GM12878 (cell line): Measurements from ENCODE around the gene RGL4. TPM values are rescaled to one million over a fixed set of nuclear protein-coding genes. Genes with fewer than 3 reads are reported as not detected.

ENCODE experiments used
- ATAC-seq: fragments of 200-7000 bp; cut with Tn5 transposase; 3 replicates; pipeline ENCODE4 v1.9.1; 2020; ENCODE audit warnings: mild to moderate bottlenecking, moderate library complexity
- BruUV-seq: library from RNA; stranded (reverse); fragments of 400-500 nt; replicated peaks from 2 replicates; lab custom pipeline; 2021; lab: Mats Ljungman, UMichigan
- CTCF ChIA-PET: fragments of 300-600 bp; sonication (Branson Sonifier 250); formaldehyde crosslinking; extraction: SDS; loops from one replicate; lab custom pipeline; 2021; ENCODE audit warnings: inconsistent platforms; lab: Yijun Ruan, JAX
- POLR2A ChIA-PET: fragments of 350-600 bp; formaldehyde crosslinking; extraction: SDS; loops from one replicate; lab custom pipeline; 2021; ENCODE audit warnings: inconsistent platforms; lab: Charles Lee
- RAD21 ChIA-PET: fragments of 300-600 bp; sonication (Branson Sonifier 250); formaldehyde crosslinking; loops from one replicate; lab custom pipeline; 2023; ENCODE audit warnings: antibody characterized with exemption; ENCODE audit not compliant: unreplicated experiment; lab: Charles Lee
- SMC1A ChIA-PET: fragments of 300-600 bp; sonication (Branson Sonifier 250); formaldehyde crosslinking; loops from one replicate; lab custom pipeline; 2023; ENCODE audit not compliant: unreplicated experiment, uncharacterized antibody; lab: Charles Lee
- DNase-seq: peaks from one replicate; pipeline ENCODE4 v3.0.0-alpha.2; 2011; ENCODE audit warnings: low read depth, low spot score
- FAIRE-seq: peaks from 3 replicates; lab custom pipeline; 2011; peaks lifted over from hg19 to GRCh38; lab: Jason Lieb, UNC
- H2AFZ ChIP-seq: 2 replicates; pipeline ENCODE4 v1.6.0; 2011; ENCODE audit warnings: low read depth, low read length, control low read depth; ENCODE audit not compliant: control insufficient read depth
- H3K27ac ChIP-seq: 2 replicates; pipeline ENCODE4 v1.5.1; 2011; ENCODE audit warnings: control low read depth; ENCODE audit not compliant: control insufficient read depth, insufficient read depth
- H3K27me3 ChIP-seq, 2 experiments: replicated peaks in 1 of 2; 2 replicates each; pipeline versions ENCODE4 v1.6.0 to v1.6.1; 2011; ENCODE audit warnings: low read length in 1 of 2; ENCODE audit not compliant: control insufficient read depth in 2 of 2, insufficient read depth in 2 of 2
- H3K36me3 ChIP-seq, 2 experiments: 2 replicates each; pipeline ENCODE4 v1.5.1; 2011; ENCODE audit warnings: low read length in 1 of 2; ENCODE audit not compliant: control insufficient read depth in 2 of 2, insufficient read depth in 2 of 2
- H3K4me1 ChIP-seq: 2 replicates; pipeline ENCODE4 v1.6.1; 2011; ENCODE audit warnings: mild to moderate bottlenecking, low read length, moderate library complexity, mixed read lengths; ENCODE audit not compliant: control insufficient read depth, insufficient read depth
- H3K4me2 ChIP-seq: 2 replicates; pipeline ENCODE4 v1.6.0; 2011; ENCODE audit warnings: control low read depth; ENCODE audit not compliant: control insufficient read depth, insufficient read depth
- H3K4me3 ChIP-seq: fragments of 200-600 bp; sonication (generic); 2 replicates; pipeline ENCODE4 v1.5.1; 2016
- H3K79me2 ChIP-seq: 2 replicates; pipeline ENCODE4 v1.6.0; 2011; ENCODE audit warnings: low read length; ENCODE audit not compliant: control insufficient read depth, insufficient read depth
- H3K9ac ChIP-seq: 2 replicates; pipeline ENCODE4 v1.8.0; 2011; ENCODE audit warnings: low read length, control low read depth, mixed read lengths; ENCODE audit not compliant: control insufficient read depth, insufficient read depth
- H3K9me3 ChIP-seq: replicated peaks from 3 replicates; pipeline ENCODE4 v1.5.1; 2011; ENCODE audit warnings: mild to moderate bottlenecking, low read length; ENCODE audit not compliant: control insufficient read depth, insufficient read depth
- H4K20me1 ChIP-seq: 2 replicates; pipeline ENCODE4 v1.6.0; 2011; ENCODE audit not compliant: control insufficient read depth, insufficient read depth
- ATF2 ChIP-seq: IDR thresholded peaks from 2 replicates; pipeline ENCODE4 v1.6.1; 2012; ENCODE audit warnings: low read length, inconsistent platforms
- CREB1 ChIP-seq: IDR thresholded peaks from 2 replicates; pipeline ENCODE4 v1.6.1; 2012; ENCODE audit warnings: low read depth, mild to moderate bottlenecking, inconsistent platforms
- ESRRA ChIP-seq: IDR thresholded peaks from 2 replicates; pipeline ENCODE4 v1.6.1; 2012; ENCODE audit warnings: mild to moderate bottlenecking, low read length, improper control_type of control experiment
- ETV6 ChIP-seq, 2 experiments: fragments of 450-650 bp in 1 of 2; IDR thresholded peaks in 1 of 2; conservative IDR thresholded peaks in 1 of 2; 2 replicates each; pipeline ENCODE4 v1.6.1; 2014; ENCODE audit warnings: antibody characterized with exemption in 1 of 2, borderline replicate concordance in 1 of 2, low read depth in 1 of 2, mild to moderate bottlenecking in 1 of 2, moderate library complexity in 1 of 2
- FOXK2 ChIP-seq: fragments of 450-650 bp; IDR thresholded peaks from 2 replicates; pipeline ENCODE4 v1.6.1; 2017; ENCODE audit warnings: mild to moderate bottlenecking, moderate library complexity
- HSF1 ChIP-seq: fragments of 150-350 bp; IDR thresholded peaks from 2 replicates; pipeline ENCODE4 v1.6.1; 2014; ENCODE audit warnings: mild to moderate bottlenecking, low read depth, low read length
- IRF3 ChIP-seq: fragments of 450-650 bp; IDR thresholded peaks from 2 replicates; pipeline ENCODE4 v1.6.1; 2014; ENCODE audit warnings: mild to moderate bottlenecking
- NR2C1 ChIP-seq: fragments of 450-650 bp; IDR thresholded peaks from 2 replicates; pipeline ENCODE4 v1.6.1; 2017; ENCODE audit warnings: antibody characterized with exemption, mild to moderate bottlenecking, moderate library complexity
- RCOR1 ChIP-seq: conservative IDR thresholded peaks from 2 replicates; pipeline ENCODE4 v1.6.1; 2012; ENCODE audit warnings: low read depth, low read length, improper control_type of control experiment
- REST ChIP-seq: IDR thresholded peaks from 2 replicates; pipeline ENCODE4 v1.6.1; 2012; ENCODE audit warnings: mild to moderate bottlenecking, low read depth, low read length
- RUNX3 ChIP-seq: IDR thresholded peaks from 2 replicates; pipeline ENCODE4 v1.6.1; 2012; ENCODE audit warnings: low read length, inconsistent platforms
- SREBF1 ChIP-seq: IDR thresholded peaks from 2 replicates; pipeline ENCODE4 v1.6.1; 2012; ENCODE audit warnings: mild to moderate bottlenecking, low read length
- WGBS: methylation state at CpG from one replicate; pipeline ENCODE4 v1.1.6; 2016; ENCODE audit warnings: low lambda C conversion rate; ENCODE audit not compliant: insufficient replicate concordance, insufficient coverage; ENCODE audit errors: missing lambda C conversion rate; 5-methylcytosine and 5-hydroxymethylcytosine counted together
- in situ Hi-C: fragments of 300-500 bp; cut with MboI; formaldehyde crosslinking; loops from 9 replicates; pipeline ENCODE4 v1.14.3; 2018; ENCODE audit warnings: mixed read lengths
- intact Hi-C: fragments of 100-400 bp; cut with micrococcal nuclease; formaldehyde crosslinking; loops from one replicate; pipeline ENCODE4 v1.14.2; 2022; ENCODE audit not compliant: unreplicated experiment
- polyA plus RNA-seq, 11 experiments: library from polyadenylated mRNA; depleted of rRNA in 4 of 11; unstranded in 6 of 11; stranded (reverse) in 5 of 11; fragments of >200 nt; fragmentation: Nextera tagmentation in 4 of 11; fragmentation: Illumina TruSeq in 1 of 11; extraction: Ambion mirVana in 4 of 11; extraction: Trizol in 1 of 11; gene quantifications; 1 replicate in 1 of 11; 2 replicates in 10 of 11; pipeline versions ENCODE4 v1.2.1 to v1.2.3, GENCODE V29; 2011 to 2016; ENCODE audit warnings: inconsistent platforms in 2 of 11, missing spikeins in 2 of 11, low read depth in 1 of 11
- total RNA-seq, 4 experiments: library from RNA; depleted of rRNA in 3 of 4; stranded (reverse); fragments of >200 nt in 3 of 4; fragmentation: Illumina TruSeq in 1 of 4; extraction: Trizol in 1 of 4; gene quantifications; 2 replicates each; pipeline versions ENCODE4 v1.2.1 to v1.2.3, GENCODE V29; 2013 to 2021

Gene RGL4
- total and polyA plus RNA-seq, 10 of the 15 experiments (the other 5 are each of a cell fraction or from before 2014, with no cell fraction given): 1.4 to 9.0 (median 2.0) TPM; not detected in 1

GRCh38 chr22:23691748-23692423 is 1.1 kb downstream of the RGL4 start (continued):
- TF ChIP-seq IRF3: no peak
- no peak for TF ChIP-seq RCOR1
- TF ChIP-seq SREBF1: no peak
- TF ChIP-seq NR2C1: no peak
- TF ChIP-seq ESRRA: no peak
- TF ChIP-seq FOXK2: no peak
- TF ChIP-seq RUNX3: no peak
- TF ChIP-seq CREB1: no peak

- no TSS peak for BruUV-seq
- no peak overlapping the region for H3K27ac ChIP-seq
- POLR2A ChIA-PET: no interaction called here
- 0 out of 2 replicates have a peak, but pooled peaks cover 3% of the 10 kb centered on the region for H4K20me1 ChIP-seq
- H3K36me3 ChIP-seq: peaks cover 8 to 10% of the 10 kb centered on the region in 2 experiments; a peak in 3 of 4 replicates
- H2AFZ ChIP-seq: no peak overlapping the region
- RAD21 ChIA-PET: no interaction called here
- no peak for ATAC-seq
- no peak overlapping the region for H3K4me3 ChIP-seq
- in situ Hi-C loops: no loop called here
- CTCF ChIA-PET: no interaction called here
- SMC1A ChIA-PET: no interaction called here
- TF ChIP-seq HSF1: no peak
- no peak for TF ChIP-seq ATF2
- peak; percentile 70; the same call in 1 of the 2 replicates for TF ChIP-seq REST
- no peak for TF ChIP-seq ETV6 (conservative IDR thresholded peaks at IDR 0.05 in 1 of 2, IDR thresholded peaks at IDR 0.05 in 1 of 2; ENCODE audit: borderline replicate concordance in 1 of 2, low read depth in 1 of 2)
- TF ChIP-seq, all 136 proteins: peak for 1
- Histone ChIP-seq H3K9ac (no peak overlapping the region), H3K79me2 (no peaks in the 10 kb centered on the region), H3K4me2 (no peak overlapping the region), H3K4me1 (peaks cover 15% of the 10 kb centered on the region), H3K27me3 (no peaks in the 10 kb centered on the region), H3K9me3 (no peaks in the 10 kb centered on the region)
- no peak for DNase-seq
- 90% methylated on average over 12 of the region's 12 CpGs for WGBS
- no peak for FAIRE-seq
- intact Hi-C loops: no loop called here
Observed at GRCh38 chr22:23692598-23693291, 1.9 kb downstream of the RGL4 start.
